ENCODE data around the gene SLC5A8.

DNA sequence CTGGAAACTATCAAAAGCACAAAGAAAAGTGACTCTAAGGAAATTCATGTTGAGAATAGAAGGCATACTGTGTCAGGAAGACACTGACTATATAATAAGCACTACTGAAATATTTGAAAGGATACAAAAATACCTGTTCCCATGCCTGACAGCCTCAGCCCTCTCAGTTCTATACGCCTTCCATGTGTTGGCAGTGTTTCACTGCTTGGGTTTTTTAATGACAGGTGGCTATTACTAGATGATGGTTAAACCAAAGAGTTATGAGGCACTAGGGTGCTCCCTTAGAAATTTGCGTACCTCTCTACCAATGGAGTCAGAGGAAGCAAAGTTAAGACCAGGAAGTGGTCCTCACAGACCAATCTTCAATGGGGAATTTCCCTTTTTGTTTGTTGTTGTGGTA lies 25.6 kb upstream of the SLC5A8 start:
- TF ChIP-seq, protein P1, sequence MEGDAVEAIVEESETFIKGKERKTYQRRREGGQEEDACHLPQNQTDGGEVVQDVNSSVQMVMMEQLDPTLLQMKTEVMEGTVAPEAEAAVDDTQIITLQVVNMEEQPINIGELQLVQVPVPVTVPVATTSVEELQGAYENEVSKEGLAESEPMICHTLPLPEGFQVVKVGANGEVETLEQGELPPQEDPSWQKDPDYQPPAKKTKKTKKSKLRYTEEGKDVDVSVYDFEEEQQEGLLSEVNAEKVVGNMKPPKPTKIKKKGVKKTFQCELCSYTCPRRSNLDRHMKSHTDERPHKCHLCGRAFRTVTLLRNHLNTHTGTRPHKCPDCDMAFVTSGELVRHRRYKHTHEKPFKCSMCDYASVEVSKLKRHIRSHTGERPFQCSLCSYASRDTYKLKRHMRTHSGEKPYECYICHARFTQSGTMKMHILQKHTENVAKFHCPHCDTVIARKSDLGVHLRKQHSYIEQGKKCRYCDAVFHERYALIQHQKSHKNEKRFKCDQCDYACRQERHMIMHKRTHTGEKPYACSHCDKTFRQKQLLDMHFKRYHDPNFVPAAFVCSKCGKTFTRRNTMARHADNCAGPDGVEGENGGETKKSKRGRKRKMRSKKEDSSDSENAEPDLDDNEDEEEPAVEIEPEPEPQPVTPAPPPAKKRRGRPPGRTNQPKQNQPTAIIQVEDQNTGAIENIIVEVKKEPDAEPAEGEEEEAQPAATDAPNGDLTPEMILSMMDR (IDR thresholded peaks at IDR 0.05; ENCODE audit: low read depth, low read length, poor library complexity, severe bottlenecking), result no peak
- TF ChIP-seq EZH2phosphoT487 (IDR thresholded peaks at IDR 0.05; ENCODE audit: borderline replicate concordance, low read length), result no peak

Data from DOHH2 (cell line).